HL-60 (cell line): Measurements from ENCODE around the gene ANKS3.

Experiments used
- POLR2AphosphoS5 ChIP-seq: IDR thresholded peaks from 2 replicates; pipeline ENCODE4 v1.6.1; 2012; ENCODE audit warnings: low read depth
- TF ChIP-seq, protein P1 (sequence below): IDR thresholded peaks from one replicate; pipeline ENCODE4 v1.5.1; 2011; ENCODE audit warnings: low read length, control low read depth, inconsistent platforms; ENCODE audit not compliant: insufficient read depth
- TF ChIP-seq, protein P2 (sequence below): IDR thresholded peaks from 2 replicates; pipeline ENCODE4 v1.6.1; 2012; ENCODE audit warnings: low read depth; ENCODE audit not compliant: insufficient replicate concordance

DNA sequence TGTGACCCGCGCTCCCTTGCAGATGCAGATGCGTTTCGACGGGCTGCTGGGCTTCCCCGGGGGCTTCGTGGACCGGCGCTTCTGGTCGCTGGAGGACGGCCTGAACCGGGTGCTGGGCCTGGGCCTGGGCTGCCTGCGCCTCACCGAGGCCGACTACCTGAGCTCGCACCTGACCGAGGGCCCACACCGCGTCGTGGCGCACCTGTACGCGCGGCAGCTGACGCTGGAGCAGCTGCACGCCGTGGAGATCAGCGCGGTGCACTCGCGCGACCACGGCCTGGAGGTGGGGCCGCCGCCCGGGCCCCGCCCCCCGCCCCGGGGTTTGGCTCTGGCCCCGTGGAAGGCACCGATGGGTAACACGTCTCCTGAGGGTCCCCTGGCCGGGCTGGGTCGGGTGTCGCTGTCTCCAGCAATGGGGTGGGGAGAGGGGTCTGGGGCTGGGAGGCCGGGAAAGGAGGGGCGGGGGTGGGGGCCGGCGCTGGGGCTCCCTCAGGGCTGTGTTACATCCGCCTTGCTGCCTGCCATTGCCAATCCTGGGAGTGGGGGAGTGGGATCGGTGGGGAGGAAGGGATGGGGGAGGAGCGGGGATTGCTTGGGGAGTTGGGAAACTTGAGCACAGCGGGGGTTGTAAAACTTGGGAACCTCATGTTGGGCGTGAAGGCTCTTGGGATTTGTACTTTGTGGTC is 40.0 kb downstream of the ANKS3 start:
- TF ChIP-seq, protein P1, sequence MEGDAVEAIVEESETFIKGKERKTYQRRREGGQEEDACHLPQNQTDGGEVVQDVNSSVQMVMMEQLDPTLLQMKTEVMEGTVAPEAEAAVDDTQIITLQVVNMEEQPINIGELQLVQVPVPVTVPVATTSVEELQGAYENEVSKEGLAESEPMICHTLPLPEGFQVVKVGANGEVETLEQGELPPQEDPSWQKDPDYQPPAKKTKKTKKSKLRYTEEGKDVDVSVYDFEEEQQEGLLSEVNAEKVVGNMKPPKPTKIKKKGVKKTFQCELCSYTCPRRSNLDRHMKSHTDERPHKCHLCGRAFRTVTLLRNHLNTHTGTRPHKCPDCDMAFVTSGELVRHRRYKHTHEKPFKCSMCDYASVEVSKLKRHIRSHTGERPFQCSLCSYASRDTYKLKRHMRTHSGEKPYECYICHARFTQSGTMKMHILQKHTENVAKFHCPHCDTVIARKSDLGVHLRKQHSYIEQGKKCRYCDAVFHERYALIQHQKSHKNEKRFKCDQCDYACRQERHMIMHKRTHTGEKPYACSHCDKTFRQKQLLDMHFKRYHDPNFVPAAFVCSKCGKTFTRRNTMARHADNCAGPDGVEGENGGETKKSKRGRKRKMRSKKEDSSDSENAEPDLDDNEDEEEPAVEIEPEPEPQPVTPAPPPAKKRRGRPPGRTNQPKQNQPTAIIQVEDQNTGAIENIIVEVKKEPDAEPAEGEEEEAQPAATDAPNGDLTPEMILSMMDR: no peak
- TF ChIP-seq, protein P2, sequence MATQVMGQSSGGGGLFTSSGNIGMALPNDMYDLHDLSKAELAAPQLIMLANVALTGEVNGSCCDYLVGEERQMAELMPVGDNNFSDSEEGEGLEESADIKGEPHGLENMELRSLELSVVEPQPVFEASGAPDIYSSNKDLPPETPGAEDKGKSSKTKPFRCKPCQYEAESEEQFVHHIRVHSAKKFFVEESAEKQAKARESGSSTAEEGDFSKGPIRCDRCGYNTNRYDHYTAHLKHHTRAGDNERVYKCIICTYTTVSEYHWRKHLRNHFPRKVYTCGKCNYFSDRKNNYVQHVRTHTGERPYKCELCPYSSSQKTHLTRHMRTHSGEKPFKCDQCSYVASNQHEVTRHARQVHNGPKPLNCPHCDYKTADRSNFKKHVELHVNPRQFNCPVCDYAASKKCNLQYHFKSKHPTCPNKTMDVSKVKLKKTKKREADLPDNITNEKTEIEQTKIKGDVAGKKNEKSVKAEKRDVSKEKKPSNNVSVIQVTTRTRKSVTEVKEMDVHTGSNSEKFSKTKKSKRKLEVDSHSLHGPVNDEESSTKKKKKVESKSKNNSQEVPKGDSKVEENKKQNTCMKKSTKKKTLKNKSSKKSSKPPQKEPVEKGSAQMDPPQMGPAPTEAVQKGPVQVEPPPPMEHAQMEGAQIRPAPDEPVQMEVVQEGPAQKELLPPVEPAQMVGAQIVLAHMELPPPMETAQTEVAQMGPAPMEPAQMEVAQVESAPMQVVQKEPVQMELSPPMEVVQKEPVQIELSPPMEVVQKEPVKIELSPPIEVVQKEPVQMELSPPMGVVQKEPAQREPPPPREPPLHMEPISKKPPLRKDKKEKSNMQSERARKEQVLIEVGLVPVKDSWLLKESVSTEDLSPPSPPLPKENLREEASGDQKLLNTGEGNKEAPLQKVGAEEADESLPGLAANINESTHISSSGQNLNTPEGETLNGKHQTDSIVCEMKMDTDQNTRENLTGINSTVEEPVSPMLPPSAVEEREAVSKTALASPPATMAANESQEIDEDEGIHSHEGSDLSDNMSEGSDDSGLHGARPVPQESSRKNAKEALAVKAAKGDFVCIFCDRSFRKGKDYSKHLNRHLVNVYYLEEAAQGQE: no peak
- no peak for TF ChIP-seq POLR2AphosphoS5
